Fibroblast of pulmonary artery (primary cell): ENCODE measurements around the gene EIF2B2.

ENCODE experiments used
- DNase-seq: peaks from one replicate; pipeline ENCODE4 v3.0.0-alpha.2; 2010; ENCODE audit warnings: low read depth
- H3K4me3 ChIP-seq: replicated peaks from 2 replicates; pipeline ENCODE4 v1.5.1; 2011; ENCODE audit warnings: low read depth, mild to moderate bottlenecking, control low read depth, low read length, moderate library complexity
- CTCF ChIP-seq: IDR thresholded peaks from 2 replicates; pipeline ENCODE4 v1.5.1; 2011; ENCODE audit warnings: mild to moderate bottlenecking, control low read depth, low read length, inconsistent platforms; ENCODE audit errors: missing control alignments

EIF2B2 gene

DNA sequence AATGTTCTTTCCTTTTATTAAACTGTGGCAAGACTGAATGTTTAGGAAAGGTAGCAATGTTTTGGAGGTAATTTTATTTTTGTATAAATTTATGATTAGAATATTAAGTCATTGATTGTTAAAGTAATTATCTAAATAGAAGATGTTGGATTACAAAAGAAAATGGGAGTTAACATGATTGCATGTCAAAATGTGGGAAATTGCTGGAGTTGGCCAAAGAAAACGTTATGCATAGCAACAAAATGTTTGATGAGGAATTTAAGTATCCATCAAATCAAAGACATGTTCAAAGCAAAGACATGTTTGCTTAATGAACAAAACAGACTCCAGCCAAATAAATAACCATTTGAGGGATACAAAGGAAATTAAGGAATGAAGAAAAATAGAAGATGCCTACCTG, 51.7 kb downstream of the EIF2B2 start:
- no peak overlapping the region for H3K4me3 ChIP-seq
- no peak for TF ChIP-seq CTCF
- DNase-seq: peak; percentile 12

GRCh38 chr14:75059642-75060041, 56.9 kb downstream of the EIF2B2 start:
- H3K4me3 ChIP-seq: no peak overlapping the region
- TF ChIP-seq CTCF: no peak
- DNase-seq: no peak

- no peak for TF ChIP-seq CTCF
- no peak overlapping the region for H3K4me3 ChIP-seq
- DNase-seq: no peak
Measured at GRCh38 chr14:75060420-75060819, 57.7 kb downstream of the EIF2B2 start.
